Stimulated activated naive CD4-positive, alpha-beta T cell (primary cell): ENCODE results near the gene PSME3IP1.
"Not testable (repeated sequence)": the region's sequence is repeated elsewhere in the genome, so short reads cannot be mapped to it uniquely, and the experiment has no call there.

Experiments
- DNase-seq, 6 experiments: peaks; one replicate each; lab custom pipeline; 2025; lab: John Stamatoyannopoulos, UW

PSME3IP1 gene

GRCh38 chr16:57185945-57186871, at the start of gene PSME3IP1, which contains the start of gene RSPRY1:
Gene PSME3IP1, minus strand, starts transcription at chr16:57186039. Its CDS starts 12,185 bp downstream, at chr16:57173854.
Gene RSPRY1, plus strand, starts transcription at chr16:57186329. Its CDS starts 18,330 bp downstream, at chr16:57204659.
- DNase-seq = peak; percentile 93 to 99 (median 98)

DNA sequence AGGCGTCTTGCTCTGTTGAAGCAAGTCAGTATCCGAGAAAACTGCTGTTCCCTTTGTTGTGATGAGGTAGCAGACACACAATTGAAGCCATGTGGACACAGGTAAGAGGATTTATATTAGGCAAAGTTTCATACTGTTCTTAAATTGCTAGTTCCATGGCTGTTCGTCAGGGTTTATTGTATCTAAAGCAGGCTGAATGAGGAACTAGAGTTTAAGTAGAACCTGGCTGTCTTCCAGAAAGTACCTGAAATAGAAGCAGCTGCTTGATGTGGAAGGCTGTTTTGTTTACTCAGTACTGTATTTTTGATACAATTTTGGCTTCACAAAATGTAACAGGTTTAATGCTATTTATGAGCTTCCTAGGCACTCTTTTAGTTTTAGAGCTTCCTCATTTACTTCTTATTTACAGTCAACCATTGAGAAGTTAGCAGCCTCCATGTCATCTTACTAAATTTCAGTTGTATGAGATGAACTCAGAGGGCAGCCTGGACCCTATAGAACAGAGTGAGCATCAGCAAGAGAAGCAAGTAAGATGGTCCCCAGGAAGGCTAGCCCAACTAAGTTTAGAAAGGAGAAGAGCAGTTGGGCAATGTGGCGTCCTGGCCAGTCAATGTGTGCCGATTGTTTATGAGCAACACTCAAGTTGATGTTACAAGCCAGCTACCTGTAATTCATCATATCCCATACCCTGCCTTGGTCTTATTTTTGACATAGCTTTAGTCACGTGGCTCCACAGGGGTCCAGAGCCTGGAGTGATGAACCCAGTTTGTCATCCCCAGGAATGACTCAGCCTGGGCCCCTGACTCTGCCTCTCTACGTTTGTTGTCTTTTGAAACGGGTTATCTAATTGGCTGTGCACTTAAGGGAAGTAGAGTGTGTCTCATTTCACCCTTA, 49.5 kb upstream of the PSME3IP1 start:
- DNase-seq = no peak

GRCh38 chr16:57234707-57235092, 48.9 kb upstream of the PSME3IP1 start:
- no peak for DNase-seq

DNA sequence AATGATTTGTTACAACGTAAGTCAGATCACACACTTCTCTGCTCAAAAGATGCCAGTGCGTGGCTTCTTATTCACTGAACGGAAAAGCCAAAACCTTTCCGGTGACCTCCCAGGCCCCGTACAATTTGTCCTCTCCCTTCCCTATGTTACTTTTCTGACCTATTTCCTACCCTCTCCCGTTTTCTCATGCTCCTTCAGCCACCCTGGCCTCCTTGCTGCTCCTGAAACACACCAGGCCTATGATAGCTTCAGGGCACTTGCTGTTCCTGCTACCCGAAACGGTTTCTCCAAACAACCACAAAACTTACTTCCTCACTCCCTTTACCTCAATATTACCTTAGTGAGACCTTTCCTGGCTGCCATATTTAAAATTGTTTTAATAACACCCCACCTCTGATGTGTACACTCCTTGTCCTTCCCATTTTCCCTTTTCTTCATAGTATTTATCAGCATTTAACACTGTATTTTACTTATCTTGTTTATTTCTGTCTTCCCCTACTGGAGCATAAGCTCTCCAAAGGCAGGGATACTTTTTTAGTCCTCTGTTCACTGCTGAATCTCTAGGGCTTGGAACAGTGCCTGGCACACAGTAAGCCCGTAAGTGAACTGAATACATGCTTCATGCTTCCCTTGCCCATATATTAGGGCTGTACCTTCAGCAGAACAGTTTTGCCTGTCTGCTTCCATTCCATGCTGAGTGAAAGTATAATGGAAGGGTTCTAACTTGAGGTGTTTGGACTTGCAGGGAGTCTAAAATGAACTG, 48.3 kb upstream of the PSME3IP1 start:
- DNase-seq = no peak

GRCh38 chr16:57231821-57232350, 46.0 kb upstream of the PSME3IP1 start:
- DNase-seq = no peak

- no peak for DNase-seq
These were observed 43.2 kb upstream of the PSME3IP1 start for GRCh38 chr16:57229079-57229478.

DNA sequence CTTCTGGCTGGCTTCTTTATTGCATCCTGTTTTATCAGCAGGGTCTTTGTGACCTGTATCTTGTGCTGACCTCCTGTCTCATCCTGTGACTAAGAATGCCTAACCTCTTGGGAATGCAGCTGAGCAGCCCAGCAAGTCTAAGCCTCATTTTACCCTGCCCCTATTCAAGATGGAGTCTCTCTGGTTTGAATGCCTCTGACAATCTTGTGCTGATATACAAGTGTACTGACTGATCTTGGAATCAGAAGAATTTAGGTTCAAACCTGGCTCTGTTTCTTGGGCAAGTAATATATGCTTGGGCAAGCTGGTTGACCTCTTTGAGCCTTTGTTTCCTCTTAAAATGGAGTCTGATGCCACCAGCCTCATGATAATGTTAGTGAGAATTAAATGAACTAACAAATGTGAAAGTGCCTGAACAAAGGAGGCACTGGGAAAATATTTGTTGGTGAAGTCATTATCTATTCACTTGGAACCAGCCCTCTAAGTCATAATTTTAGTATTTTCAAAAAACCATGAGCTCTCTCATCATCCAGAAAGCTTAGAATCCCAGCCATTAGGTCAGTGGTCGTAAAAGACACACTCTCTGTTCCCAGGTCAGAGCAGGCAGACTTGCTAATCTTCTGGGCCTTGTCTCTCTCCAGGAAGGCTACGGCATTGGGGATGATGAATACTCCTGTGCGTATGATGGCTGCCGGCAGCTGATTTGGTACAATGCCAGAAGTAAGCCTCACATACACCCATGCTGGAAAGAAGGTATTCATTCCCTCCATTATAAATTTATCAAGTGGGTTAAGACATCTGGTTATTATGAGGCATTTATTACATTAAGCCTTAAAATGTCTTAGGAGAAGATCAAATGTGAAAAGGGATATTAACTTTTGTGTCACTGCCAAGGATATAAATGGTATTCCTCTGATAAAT, 41.1 kb upstream of the PSME3IP1 start:
- DNase-seq = no peak

- DNase-seq = no peak
These were observed 40.1 kb upstream of the PSME3IP1 start for GRCh38 chr16:57225978-57226377.

GRCh38 chr16:57224651-57225335, 39.0 kb upstream of the PSME3IP1 start:
- DNase-seq = no peak

GRCh38 chr16:57223057-57223456, 37.2 kb upstream of the PSME3IP1 start:
- DNase-seq = no peak

- no peak for DNase-seq
These were observed 31.1 kb upstream of the PSME3IP1 start for GRCh38 chr16:57216968-57217367.

- no peak for DNase-seq
These were observed 27.6 kb upstream of the PSME3IP1 start for GRCh38 chr16:57213462-57213861.

- DNase-seq = no peak
These were observed 23.9 kb upstream of the PSME3IP1 start for GRCh38 chr16:57209780-57210179.

- DNase-seq = no peak
These were observed 23.1 kb upstream of the PSME3IP1 start for GRCh38 chr16:57208926-57209325.

DNA sequence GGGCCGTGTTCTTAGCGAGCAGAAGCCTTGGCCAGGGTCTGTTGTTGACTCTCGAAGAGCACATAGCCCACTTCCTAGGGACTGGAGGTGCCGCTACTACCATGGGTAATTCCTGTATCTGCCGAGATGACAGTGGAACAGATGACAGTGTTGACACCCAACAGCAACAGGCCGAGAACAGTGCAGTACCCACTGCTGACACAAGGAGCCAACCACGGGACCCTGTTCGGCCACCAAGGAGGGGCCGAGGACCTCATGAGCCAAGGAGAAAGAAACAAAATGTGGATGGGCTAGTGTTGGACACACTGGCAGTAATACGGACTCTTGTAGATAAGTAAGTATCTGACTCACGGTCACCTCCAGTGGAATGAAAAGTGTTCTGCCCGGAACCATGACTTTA, 18.8 kb upstream of the PSME3IP1 start:
- no peak for DNase-seq

DNA sequence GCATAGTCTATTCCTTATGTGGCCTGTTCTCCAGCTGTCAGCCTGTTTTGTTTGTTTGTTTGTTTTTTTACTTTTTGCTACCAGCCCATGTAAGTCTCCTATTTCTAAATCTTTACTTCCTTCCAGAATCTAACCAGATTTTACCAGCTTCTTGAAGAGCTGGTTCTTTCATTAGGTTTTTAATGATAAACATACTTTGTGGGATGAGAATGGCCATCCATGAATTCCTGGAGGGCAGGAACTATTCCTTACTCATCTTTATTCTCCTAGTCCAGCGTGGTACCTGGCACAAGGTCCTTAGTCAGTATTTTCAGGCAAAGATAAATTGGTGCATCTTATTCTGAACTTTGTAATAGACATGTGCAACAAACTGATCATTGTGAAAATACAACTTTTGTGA, 17.6 kb upstream of the PSME3IP1 start:
- no peak for DNase-seq

DNA sequence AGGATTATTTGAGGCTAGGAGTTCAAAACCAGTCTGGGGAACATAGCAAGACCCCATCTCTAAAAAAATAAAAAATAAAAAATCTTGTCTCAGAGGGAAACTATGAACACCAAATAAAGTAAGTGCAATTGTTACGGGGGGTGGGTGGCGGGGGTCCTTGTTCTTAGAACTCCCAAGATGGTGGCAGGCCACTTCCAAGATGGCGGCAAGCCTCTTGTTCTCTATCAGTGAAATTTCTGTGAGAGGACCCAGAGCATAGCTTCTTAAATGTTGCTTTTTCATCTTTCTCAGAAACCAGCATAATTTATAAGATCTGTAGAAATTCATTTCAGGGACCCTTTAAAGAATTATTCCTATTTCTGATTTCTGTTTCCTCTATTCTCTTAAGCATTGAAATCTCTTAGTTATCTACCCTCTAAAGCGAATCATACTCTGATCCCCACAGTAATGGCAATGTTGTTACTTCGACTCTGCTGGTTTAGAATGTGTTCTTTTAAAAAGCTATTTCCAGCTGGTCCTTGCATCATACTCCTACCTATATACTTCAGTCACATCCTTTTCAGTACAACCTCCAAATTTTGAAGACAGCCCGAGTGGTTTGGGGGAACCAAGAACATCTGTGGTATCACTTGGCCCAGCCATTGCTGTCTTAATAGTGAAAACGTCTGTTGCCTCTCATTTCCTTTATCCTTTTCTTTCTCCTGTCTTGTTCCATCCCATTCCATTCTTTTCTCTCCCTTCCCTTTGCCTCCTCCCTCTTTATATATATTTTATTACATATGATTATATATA, 16.5 kb upstream of the PSME3IP1 start:
- DNase-seq = no peak

DNA sequence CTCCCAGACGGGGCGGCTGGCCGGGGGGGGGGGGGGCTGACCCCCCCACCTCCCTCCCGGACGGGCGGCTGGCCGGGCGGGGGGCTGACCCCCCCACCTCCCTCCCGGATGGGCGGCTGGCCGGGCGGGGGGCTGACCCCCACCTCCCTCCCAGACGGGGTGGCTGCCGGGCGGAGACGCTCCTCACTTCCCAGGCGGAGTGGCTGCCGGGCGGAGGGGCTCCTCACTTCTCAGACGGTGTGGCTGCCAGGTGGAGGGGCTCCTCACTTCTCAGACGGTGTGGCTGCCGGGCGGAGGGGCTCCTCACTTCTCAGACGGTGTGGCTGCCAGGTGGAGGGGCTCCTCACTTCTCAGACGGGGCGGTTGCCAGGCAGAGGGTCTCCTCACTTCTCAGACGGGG, 15.1 kb upstream of the PSME3IP1 start:
- DNase-seq = not testable (repeated sequence)

DNA sequence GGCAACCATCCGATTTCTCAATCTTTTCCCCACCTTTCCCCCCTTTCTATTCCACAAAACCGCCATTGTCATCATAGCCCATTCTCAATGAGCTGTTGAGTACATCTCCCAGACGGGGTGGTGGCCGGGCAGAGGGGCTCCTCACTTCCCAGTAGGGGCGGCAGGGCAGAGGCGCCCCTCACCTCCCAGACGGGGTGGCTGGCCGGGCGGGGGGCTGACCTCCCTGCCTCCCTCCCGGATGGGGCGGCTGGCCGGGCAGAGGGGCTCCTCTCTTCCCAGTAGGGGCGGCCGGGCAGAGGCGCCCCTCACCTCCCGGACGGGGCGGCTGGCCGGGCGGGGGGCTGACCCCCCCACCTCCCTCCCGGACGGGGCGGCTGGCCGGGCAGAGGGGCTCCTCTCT, 14.5 kb upstream of the PSME3IP1 start:
- not testable (repeated sequence) for DNase-seq
